ENCODE results near the gene GIT2.
"Not testable (repeated sequence)": the region's sequence is repeated elsewhere in the genome, so short reads cannot be mapped to it uniquely, and the experiment has no call there.

GIT2 gene

GRCh38 chr12:110004598-110004997 lies 8.4 kb upstream of the GIT2 start:
- peak; percentile 36 for DNase-seq

- no peak for DNase-seq
Observed at GRCh38 chr12:110002676-110003515, 6.7 kb upstream of the GIT2 start.

GRCh38 chr12:110001596-110001995 lies 5.4 kb upstream of the GIT2 start:
- no peak for DNase-seq

GRCh38 chr12:109999983-110000505 lies 3.9 kb upstream of the GIT2 start:
- peak; percentile 30 for DNase-seq

GRCh38 chr12:109999649-109999971 lies 3.4 kb upstream of the GIT2 start:
- no peak for DNase-seq

GRCh38 chr12:109998904-109999648 lies 2.9 kb upstream of the GIT2 start, which contains the start of gene ANKRD13A:
Gene ANKRD13A, plus strand, starts transcription at chr12:109999430. Its CDS starts 259 bp downstream, at chr12:109999689.
- peak; percentile 96 for DNase-seq

- DNase-seq, result no peak
Observed at GRCh38 chr12:109998241-109998903, 2.2 kb upstream of the GIT2 start.

GRCh38 chr12:109997393-109997792 lies 1.2 kb upstream of the GIT2 start:
- no peak for DNase-seq

- no peak for DNase-seq
Observed at GRCh38 chr12:109996483-109996853, 300 bp upstream of the GIT2 start.

- DNase-seq, result no peak
Observed at GRCh38 chr12:109995361-109995685, 845 bp downstream of the GIT2 start.

GRCh38 chr12:109994401-109995175 lies 1.6 kb downstream of the GIT2 start:
- DNase-seq, result peak; percentile 51

GRCh38 chr12:109993091-109993490 lies 3.1 kb downstream of the GIT2 start:
- DNase-seq, result no peak

GRCh38 chr12:109991586-109991985 lies 4.6 kb downstream of the GIT2 start:
- no peak for DNase-seq

GRCh38 chr12:109989380-109989779 lies 6.8 kb downstream of the GIT2 start:
- DNase-seq, result no peak

GRCh38 chr12:109988903-109989302 lies 7.3 kb downstream of the GIT2 start:
- no peak for DNase-seq

GRCh38 chr12:109988274-109988673 lies 7.9 kb downstream of the GIT2 start:
- no peak for DNase-seq

GRCh38 chr12:109987615-109988014 lies 8.6 kb downstream of the GIT2 start:
- DNase-seq, result no peak

GRCh38 chr12:109986236-109986635 lies 9.9 kb downstream of the GIT2 start:
- DNase-seq, result not testable (repeated sequence)

- DNase-seq, result no peak
Observed at GRCh38 chr12:109983432-109984142, 12.6 kb downstream of the GIT2 start.

GRCh38 chr12:109982210-109982609 lies 14.0 kb downstream of the GIT2 start:
- DNase-seq, result no peak

- DNase-seq, result peak; percentile 62
Observed at GRCh38 chr12:109981311-109981710, 14.9 kb downstream of the GIT2 start.

- no peak for DNase-seq
Observed at GRCh38 chr12:109972821-109973220, 23.3 kb downstream of the GIT2 start.
